HEK293T (cell line): Measurements from ENCODE around the gene HTRA3.

Experiments
- BHLHE40 ChIP-seq: fragments of 450-650 bp; IDR thresholded peaks from 2 replicates; pipeline ENCODE4 v1.6.1; 2016; ENCODE audit warnings: mild to moderate bottlenecking, moderate library complexity, borderline replicate concordance
- CTBP1 ChIP-seq: fragments of 450-650 bp; IDR thresholded peaks from 2 replicates; pipeline ENCODE4 v1.6.1; 2016; ENCODE audit warnings: borderline replicate concordance
- ELF4 ChIP-seq: fragments of 450-650 bp; IDR thresholded peaks from 2 replicates; pipeline ENCODE4 v1.6.1; 2017; ENCODE audit warnings: antibody characterized with exemption
- FOXK2 ChIP-seq: fragments of 450-650 bp; IDR thresholded peaks from 2 replicates; pipeline ENCODE4 v1.6.1; 2016; ENCODE audit warnings: mild to moderate bottlenecking
- FOXM1 ChIP-seq: fragments of 450-650 bp; IDR thresholded peaks from 2 replicates; pipeline ENCODE4 v1.6.1; 2017; ENCODE audit warnings: mild to moderate bottlenecking, borderline replicate concordance
- HDGF ChIP-seq: fragments of 450-650 bp; IDR thresholded peaks from 2 replicates; pipeline ENCODE4 v1.6.1; 2017; ENCODE audit warnings: antibody characterized with exemption, borderline replicate concordance
- L3MBTL2 ChIP-seq: fragments of 450-650 bp; conservative IDR thresholded peaks from 2 replicates; pipeline ENCODE4 v1.6.1; 2016; ENCODE audit warnings: mild to moderate bottlenecking
- LEF1 ChIP-seq: fragments of 450-650 bp; IDR thresholded peaks from 2 replicates; pipeline ENCODE4 v1.6.1; 2017; ENCODE audit warnings: mild to moderate bottlenecking, borderline replicate concordance
- PKNOX1 ChIP-seq: fragments of 450-650 bp; IDR thresholded peaks from 2 replicates; pipeline ENCODE4 v1.6.1; 2016
- SP1 ChIP-seq: fragments of 450-650 bp; IDR thresholded peaks from 2 replicates; pipeline ENCODE4 v1.6.1; 2017
- SUZ12 ChIP-seq: fragments of 450-650 bp; IDR thresholded peaks from 2 replicates; pipeline ENCODE4 v1.6.1; 2016; ENCODE audit warnings: mild to moderate bottlenecking
- TARDBP ChIP-seq: fragments of 450-650 bp; IDR thresholded peaks from 2 replicates; pipeline ENCODE4 v1.6.1; 2016
- ZNF384 ChIP-seq: fragments of 450-650 bp; IDR thresholded peaks from 2 replicates; pipeline ENCODE4 v1.6.1; 2016

- TF ChIP-seq BHLHE40 (no peak), ZNF384 (no peak), HDGF (no peak), CTBP1 (no peak), FOXM1 (no peak), SP1 (no peak), LEF1 (no peak), PKNOX1 (no peak), ELF4 (no peak), TARDBP (no peak), SUZ12 (no peak), L3MBTL2 (no peak), FOXK2 (no peak)
Observed at GRCh38 chr4:8283161-8283560, 13.6 kb downstream of the HTRA3 start.
